ENCODE data around the gene ZNF239.

DNA sequence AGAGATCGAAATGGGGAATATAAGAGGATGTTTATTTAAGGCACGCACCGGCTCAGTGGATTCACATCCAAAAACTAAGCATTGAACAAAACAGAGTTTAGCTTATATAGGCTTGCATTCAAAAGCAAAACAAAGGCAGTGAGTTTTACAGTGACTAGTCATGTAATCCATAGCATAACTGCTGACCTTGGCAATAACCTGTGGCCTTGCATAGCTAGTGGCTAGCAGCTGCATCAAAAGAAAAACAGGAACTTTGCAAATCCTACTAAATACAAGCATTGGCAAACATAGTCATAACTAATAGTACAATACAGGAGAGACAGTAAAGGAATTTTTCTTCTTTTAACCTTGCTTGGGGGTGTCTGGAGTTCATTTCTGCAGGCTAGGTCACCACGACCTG lies 22.1 kb upstream of the ZNF239 start:
- TF ChIP-seq, protein P1, sequence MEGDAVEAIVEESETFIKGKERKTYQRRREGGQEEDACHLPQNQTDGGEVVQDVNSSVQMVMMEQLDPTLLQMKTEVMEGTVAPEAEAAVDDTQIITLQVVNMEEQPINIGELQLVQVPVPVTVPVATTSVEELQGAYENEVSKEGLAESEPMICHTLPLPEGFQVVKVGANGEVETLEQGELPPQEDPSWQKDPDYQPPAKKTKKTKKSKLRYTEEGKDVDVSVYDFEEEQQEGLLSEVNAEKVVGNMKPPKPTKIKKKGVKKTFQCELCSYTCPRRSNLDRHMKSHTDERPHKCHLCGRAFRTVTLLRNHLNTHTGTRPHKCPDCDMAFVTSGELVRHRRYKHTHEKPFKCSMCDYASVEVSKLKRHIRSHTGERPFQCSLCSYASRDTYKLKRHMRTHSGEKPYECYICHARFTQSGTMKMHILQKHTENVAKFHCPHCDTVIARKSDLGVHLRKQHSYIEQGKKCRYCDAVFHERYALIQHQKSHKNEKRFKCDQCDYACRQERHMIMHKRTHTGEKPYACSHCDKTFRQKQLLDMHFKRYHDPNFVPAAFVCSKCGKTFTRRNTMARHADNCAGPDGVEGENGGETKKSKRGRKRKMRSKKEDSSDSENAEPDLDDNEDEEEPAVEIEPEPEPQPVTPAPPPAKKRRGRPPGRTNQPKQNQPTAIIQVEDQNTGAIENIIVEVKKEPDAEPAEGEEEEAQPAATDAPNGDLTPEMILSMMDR (IDR thresholded peaks at IDR 0.05): no peak
- TF ChIP-seq POLR2A (IDR thresholded peaks at IDR 0.05): no peak

Measured in adrenal gland (tissue), 5 donors.